Caco-2 (cell line): Measurements from ENCODE around the gene MED14. TPM values are rescaled to one million over a fixed set of nuclear protein-coding genes. Genes with fewer than 3 reads are reported as not detected.

ENCODE experiments used
- BruUV-seq: library from RNA; stranded (reverse); fragments of 400-500 nt; replicated peaks from 2 replicates; lab custom pipeline; 2021; lab: Mats Ljungman, UMichigan
- CTCF ChIA-PET: fragments of 300-600 bp; sonication (Branson Sonifier 250); formaldehyde crosslinking; loops from one replicate; lab custom pipeline; 2022; ENCODE audit warnings: antibody characterized with exemption; lab: Charles Lee
- POLR2A ChIA-PET: fragments of 300-600 bp; sonication (Branson Sonifier 250); formaldehyde crosslinking; loops from one replicate; lab custom pipeline; 2022; ENCODE audit warnings: antibody characterized with exemption; lab: Charles Lee
- DNase-seq, 2 experiments: peaks; one replicate each; pipeline versions ENCODE4 v3.0.0 to v3.0.0-alpha.2; 2020 to 2022
- H3K27me3 ChIP-seq: replicated peaks from 2 replicates; pipeline ENCODE4 v1.6.0; 2011; ENCODE audit warnings: low read length; ENCODE audit not compliant: control insufficient read depth, insufficient read depth
- H3K36me3 ChIP-seq: 2 replicates; pipeline ENCODE4 v1.5.1; 2011; ENCODE audit warnings: low read length; ENCODE audit not compliant: control insufficient read depth, insufficient read depth
- H3K4me1 ChIP-seq: fragments of 250-450 bp; sonication (Bioruptor Pico); 2 replicates; pipeline ENCODE4 v1.5.1; 2020; ENCODE audit warnings: mild to moderate bottlenecking
- H3K4me3 ChIP-seq: 2 replicates; pipeline ENCODE4 v1.5.1; 2011; ENCODE audit warnings: low read depth, mild to moderate bottlenecking, control low read depth, low read length
- H3K9me3 ChIP-seq: fragments of 250-450 bp; sonication (Bioruptor Pico); 2 replicates; pipeline ENCODE4 v1.5.1; 2020; ENCODE audit warnings: mild to moderate bottlenecking, moderate library complexity
- H3K27ac Mint-ChIP-seq: one replicate; pipeline ENCODE4 v1.8.0; 2022; ENCODE audit warnings: mixed read lengths; ENCODE audit not compliant: unreplicated experiment
- H3K27me3 Mint-ChIP-seq: one replicate; pipeline ENCODE4 v1.8.0; 2022; ENCODE audit warnings: mixed read lengths; ENCODE audit not compliant: insufficient read depth, unreplicated experiment
- H3K36me3 Mint-ChIP-seq: one replicate; pipeline ENCODE4 v1.8.0; 2022; ENCODE audit warnings: mild to moderate bottlenecking, mixed read lengths; ENCODE audit not compliant: insufficient read depth, unreplicated experiment
- H3K4me1 Mint-ChIP-seq: one replicate; pipeline ENCODE4 v1.8.0; 2022; ENCODE audit warnings: low read depth, mixed read lengths; ENCODE audit not compliant: unreplicated experiment
- H3K4me3 Mint-ChIP-seq: one replicate; pipeline ENCODE4 v1.8.0; 2022; ENCODE audit warnings: mild to moderate bottlenecking, moderate library complexity, mixed read lengths; ENCODE audit not compliant: unreplicated experiment
- H3K9me3 Mint-ChIP-seq: one replicate; pipeline ENCODE4 v1.8.0; 2022; ENCODE audit warnings: mixed read lengths; ENCODE audit not compliant: unreplicated experiment
- intact Hi-C: fragments of 100-400 bp; cut with micrococcal nuclease; formaldehyde crosslinking; loops from one replicate; pipeline ENCODE4 v1.10.0; 2022; ENCODE audit not compliant: unreplicated experiment
- total RNA-seq: library from RNA; stranded (reverse); gene quantifications from 2 replicates; pipeline ENCODE4 v1.2.3, GENCODE V29; 2022
- TF ChIP-seq, protein P1 (sequence below), 2 experiments: fragments of 200-600 bp in 1 of 2; IDR thresholded peaks; 1 replicate in 1 of 2; 2 replicates in 1 of 2; pipeline versions ENCODE4 v1.5.1 to v1.8.0; 2011 to 2022; ENCODE audit warnings: antibody characterized with exemption in 1 of 2, control low read depth in 1 of 2, inconsistent platforms in 1 of 2, low read depth in 1 of 2, low read length in 1 of 2, mild to moderate bottlenecking in 1 of 2, moderate library complexity in 1 of 2; ENCODE audit not compliant: insufficient read depth in 1 of 2, severe bottlenecking in 1 of 2, unreplicated experiment in 1 of 2

MED14 gene
- total RNA-seq, 1 experiment from 2014 or later: 42.6 TPM

- Histone ChIP-seq H3K9me3 (no peaks in the 10 kb centered on the region), H3K36me3 (no peaks in the 10 kb centered on the region), H3K4me1 (no peaks in the 10 kb centered on the region), H3K4me3 (no peak overlapping the region), H3K27me3 (no peaks in the 10 kb centered on the region)
- TF ChIP-seq, protein P1, sequence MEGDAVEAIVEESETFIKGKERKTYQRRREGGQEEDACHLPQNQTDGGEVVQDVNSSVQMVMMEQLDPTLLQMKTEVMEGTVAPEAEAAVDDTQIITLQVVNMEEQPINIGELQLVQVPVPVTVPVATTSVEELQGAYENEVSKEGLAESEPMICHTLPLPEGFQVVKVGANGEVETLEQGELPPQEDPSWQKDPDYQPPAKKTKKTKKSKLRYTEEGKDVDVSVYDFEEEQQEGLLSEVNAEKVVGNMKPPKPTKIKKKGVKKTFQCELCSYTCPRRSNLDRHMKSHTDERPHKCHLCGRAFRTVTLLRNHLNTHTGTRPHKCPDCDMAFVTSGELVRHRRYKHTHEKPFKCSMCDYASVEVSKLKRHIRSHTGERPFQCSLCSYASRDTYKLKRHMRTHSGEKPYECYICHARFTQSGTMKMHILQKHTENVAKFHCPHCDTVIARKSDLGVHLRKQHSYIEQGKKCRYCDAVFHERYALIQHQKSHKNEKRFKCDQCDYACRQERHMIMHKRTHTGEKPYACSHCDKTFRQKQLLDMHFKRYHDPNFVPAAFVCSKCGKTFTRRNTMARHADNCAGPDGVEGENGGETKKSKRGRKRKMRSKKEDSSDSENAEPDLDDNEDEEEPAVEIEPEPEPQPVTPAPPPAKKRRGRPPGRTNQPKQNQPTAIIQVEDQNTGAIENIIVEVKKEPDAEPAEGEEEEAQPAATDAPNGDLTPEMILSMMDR (IDR thresholded peaks at IDR 0.05; ENCODE audit: insufficient read depth in 1 of 2, low read depth in 1 of 2, low read length in 1 of 2, severe bottlenecking in 1 of 2, unreplicated experiment in 1 of 2): no peak
- no TSS peak for BruUV-seq
- H3K27ac Mint-ChIP-seq: no peak overlapping the region
- intact Hi-C loops: no loop called here
- H3K36me3 Mint-ChIP-seq: peaks cover 25% of the 10 kb centered on the region
- no peaks in the 10 kb centered on the region for H3K9me3 Mint-ChIP-seq
- ChIA-PET POLR2A (no interaction called here), CTCF (interaction anchor here (0.5 kb wide), 1 partner anchor 88 kb away, joined by 4 read pairs; no protein-coding TSS in a partner anchor)
- no peaks in the 10 kb centered on the region for H3K27me3 Mint-ChIP-seq
- H3K4me3 Mint-ChIP-seq: no peak overlapping the region
- DNase-seq: no peak
- H3K4me1 Mint-ChIP-seq: no peaks in the 10 kb centered on the region
These were observed 29.6 kb downstream of the MED14 start for GRCh38 chrX:40705658-40706312.

- ChIA-PET CTCF (no interaction called here), POLR2A (no interaction called here)
- Histone ChIP-seq H3K4me1 (no peaks in the 10 kb centered on the region), H3K27me3 (no peaks in the 10 kb centered on the region), H3K36me3 (no peaks in the 10 kb centered on the region), H3K4me3 (no peak overlapping the region), H3K9me3 (no peaks in the 10 kb centered on the region)
- Mint-ChIP-seq H3K27me3 (no peaks in the 10 kb centered on the region), H3K27ac (no peak overlapping the region), H3K36me3 (peaks cover 12% of the 10 kb centered on the region), H3K4me1 (no peaks in the 10 kb centered on the region), H3K4me3 (no peak overlapping the region), H3K9me3 (no peaks in the 10 kb centered on the region)
- TF ChIP-seq, protein P1 (IDR thresholded peaks at IDR 0.05; ENCODE audit: insufficient read depth in 1 of 2, low read depth in 1 of 2, low read length in 1 of 2, severe bottlenecking in 1 of 2, unreplicated experiment in 1 of 2): no peak
- BruUV-seq: no TSS peak
- intact Hi-C loops: no loop called here
- no peak for DNase-seq
These were observed 34.6 kb downstream of the MED14 start for GRCh38 chrX:40700640-40701342.

DNA sequence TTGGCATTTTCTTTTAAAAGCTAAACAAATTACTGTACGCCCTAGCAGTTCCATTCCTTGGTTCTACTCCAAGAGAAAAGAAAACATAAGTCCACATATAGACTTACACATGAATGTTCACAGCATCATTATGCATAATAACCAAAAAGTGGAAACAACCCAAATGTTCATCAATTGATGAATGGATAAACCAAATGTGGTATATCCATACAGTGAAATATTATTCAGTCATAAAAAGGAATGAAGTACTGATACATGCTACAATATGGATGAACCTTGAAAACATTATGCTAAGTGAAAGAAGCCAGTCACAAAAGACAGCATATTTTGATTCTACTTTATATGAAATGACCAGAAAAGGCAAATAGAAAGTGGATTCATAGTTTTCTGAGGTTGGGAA is 36.5 kb downstream of the MED14 start:
- no peaks in the 10 kb centered on the region for H3K27me3 ChIP-seq
- no peaks in the 10 kb centered on the region for H3K4me1 ChIP-seq
- H3K4me1 Mint-ChIP-seq: no peaks in the 10 kb centered on the region
- no peak overlapping the region for H3K27ac Mint-ChIP-seq
- ChIA-PET POLR2A (no interaction called here), CTCF (no interaction called here)
- no peaks in the 10 kb centered on the region for H3K27me3 Mint-ChIP-seq
- H3K36me3 Mint-ChIP-seq: peaks cover 12% of the 10 kb centered on the region
- no peaks in the 10 kb centered on the region for H3K9me3 ChIP-seq
- no peak for DNase-seq
- TF ChIP-seq, protein P1 (IDR thresholded peaks at IDR 0.05; ENCODE audit: insufficient read depth in 1 of 2, low read depth in 1 of 2, low read length in 1 of 2, severe bottlenecking in 1 of 2, unreplicated experiment in 1 of 2): no peak
- H3K9me3 Mint-ChIP-seq: no peaks in the 10 kb centered on the region
- H3K4me3 ChIP-seq: no peak overlapping the region
- intact Hi-C loops: no loop called here
- H3K4me3 Mint-ChIP-seq: no peak overlapping the region
- BruUV-seq: no TSS peak
- H3K36me3 ChIP-seq: no peaks in the 10 kb centered on the region
